ENCODE results near the gene PMF1. TPM values are rescaled to one million over a fixed set of nuclear protein-coding genes. Genes with fewer than 3 reads are reported as not detected.

Gene PMF1
- 31.2 and 34.0 TPM in 2 replicates for total RNA-seq

GRCh38 chr1:156212833-156213643 is at the start of gene PMF1:
TSS of gene PMF1 (plus strand) at chr1:156213007. CDS start at chr1:156213016, 9 bp downstream.
- H3K27ac ChIP-seq (ENCODE audit: low read depth, low read length), result peak within 1 kb of the TSS; percentile 100
- TF ChIP-seq CTCF (IDR thresholded peaks at IDR 0.05; ENCODE audit: extremely low read depth, low read depth, low read length), result no peak
- no peaks in the 10 kb centered on the region for H3K27me3 ChIP-seq (ENCODE audit: insufficient read depth, low read length)
- H4K20me1 ChIP-seq (ENCODE audit: insufficient read depth, low read length), result no peaks in the 10 kb centered on the region
- H3K36me3 ChIP-seq (ENCODE audit: insufficient read depth, low read length), result peaks cover 21% of the 10 kb centered on the region
- peaks cover 16% of the 10 kb centered on the region for H3K4me1 ChIP-seq (ENCODE audit: insufficient read depth, low read length)
- H3K4me3 ChIP-seq (ENCODE audit: insufficient read depth, low read length), result peak within 1 kb of the TSS; percentile 92
- peak; percentile 100 for DNase-seq (ENCODE audit: insufficient read length, low spot score, missing footprints)
- peak within 1 kb of the TSS; percentile 100 for H2AFZ ChIP-seq (ENCODE audit: low read length)
- H3K4me2 ChIP-seq (ENCODE audit: insufficient read depth, low read length), result peak within 1 kb of the TSS; percentile 86
- no peaks in the 10 kb centered on the region for H3K9me3 ChIP-seq (ENCODE audit: low read depth, low read length)
- peaks cover 23% of the 10 kb centered on the region for H3K79me2 ChIP-seq (ENCODE audit: insufficient read depth, low read length)

GRCh38 chr1:156163712-156164111 is 49.1 kb upstream of the PMF1 start:
- DNase-seq (ENCODE audit: insufficient read length, low spot score, missing footprints), result no peak
- Histone ChIP-seq H3K4me2 (ENCODE audit: insufficient read depth, low read length) (no peak overlapping the region), H3K27me3 (ENCODE audit: insufficient read depth, low read length) (no peaks in the 10 kb centered on the region), H3K36me3 (ENCODE audit: insufficient read depth, low read length) (no peaks in the 10 kb centered on the region), H3K27ac (ENCODE audit: low read depth, low read length) (no peak overlapping the region), H4K20me1 (ENCODE audit: insufficient read depth, low read length) (no peaks in the 10 kb centered on the region), H3K4me1 (ENCODE audit: insufficient read depth, low read length) (peaks cover 23% of the 10 kb centered on the region), H3K9me3 (ENCODE audit: low read depth, low read length) (no peaks in the 10 kb centered on the region), H3K79me2 (ENCODE audit: insufficient read depth, low read length) (no peaks in the 10 kb centered on the region), H3K4me3 (ENCODE audit: insufficient read depth, low read length) (no peak overlapping the region), H2AFZ (ENCODE audit: low read length) (no peak overlapping the region)
- no peak for TF ChIP-seq CTCF (IDR thresholded peaks at IDR 0.05; ENCODE audit: extremely low read depth, low read depth, low read length)

GRCh38 chr1:156164125-156164831 is 48.5 kb upstream of the PMF1 start:
- H3K27ac ChIP-seq (ENCODE audit: low read depth, low read length), result no peak overlapping the region
- H3K27me3 ChIP-seq (ENCODE audit: insufficient read depth, low read length), result no peaks in the 10 kb centered on the region
- H2AFZ ChIP-seq (ENCODE audit: low read length), result no peak overlapping the region
- H3K79me2 ChIP-seq (ENCODE audit: insufficient read depth, low read length), result no peaks in the 10 kb centered on the region
- peak overlapping the region; percentile 8 for H3K4me3 ChIP-seq (ENCODE audit: insufficient read depth, low read length)
- peak overlapping the region; percentile 63 for H3K4me2 ChIP-seq (ENCODE audit: insufficient read depth, low read length)
- TF ChIP-seq CTCF (IDR thresholded peaks at IDR 0.05; ENCODE audit: extremely low read depth, low read depth, low read length), result no peak
- no peaks in the 10 kb centered on the region for H4K20me1 ChIP-seq (ENCODE audit: insufficient read depth, low read length)
- peak; percentile 89 for DNase-seq (ENCODE audit: insufficient read length, low spot score, missing footprints)
- H3K4me1 ChIP-seq (ENCODE audit: insufficient read depth, low read length), result peaks cover 23% of the 10 kb centered on the region
- H3K9me3 ChIP-seq (ENCODE audit: low read depth, low read length), result no peaks in the 10 kb centered on the region
- H3K36me3 ChIP-seq (ENCODE audit: insufficient read depth, low read length), result no peaks in the 10 kb centered on the region

- Histone ChIP-seq H3K4me3 (ENCODE audit: insufficient read depth, low read length) (no peak overlapping the region), H3K27me3 (ENCODE audit: insufficient read depth, low read length) (no peaks in the 10 kb centered on the region), H3K4me2 (ENCODE audit: insufficient read depth, low read length) (no peak overlapping the region), H3K27ac (ENCODE audit: low read depth, low read length) (no peak overlapping the region), H4K20me1 (ENCODE audit: insufficient read depth, low read length) (no peaks in the 10 kb centered on the region), H3K79me2 (ENCODE audit: insufficient read depth, low read length) (no peaks in the 10 kb centered on the region), H3K36me3 (ENCODE audit: insufficient read depth, low read length) (no peaks in the 10 kb centered on the region), H3K4me1 (ENCODE audit: insufficient read depth, low read length) (peaks cover 23% of the 10 kb centered on the region), H3K9me3 (ENCODE audit: low read depth, low read length) (no peaks in the 10 kb centered on the region), H2AFZ (ENCODE audit: low read length) (no peak overlapping the region)
- DNase-seq (ENCODE audit: insufficient read length, low spot score, missing footprints), result peak; percentile 54
- no peak for TF ChIP-seq CTCF (IDR thresholded peaks at IDR 0.05; ENCODE audit: extremely low read depth, low read depth, low read length)
Observed at GRCh38 chr1:156165083-156165482, 47.7 kb upstream of the PMF1 start.

Data from osteoblast (primary cell).